AG10803 (cell line): ENCODE data around the gene CST6.

Experiments used
- DNase-seq: peaks from one replicate; pipeline ENCODE4 v3.0.0; 2010; ENCODE audit warnings: low read depth
- H3K4me3 ChIP-seq: 2 replicates; pipeline ENCODE4 v1.5.1; 2011; ENCODE audit warnings: mild to moderate bottlenecking, low read length, control low read depth
- CTCF ChIP-seq: conservative IDR thresholded peaks from 2 replicates; pipeline ENCODE4 v1.5.1; 2011; ENCODE audit warnings: mild to moderate bottlenecking, low read length, control low read depth, inconsistent platforms

Gene CST6

GRCh38 chr11:65972116-65972515, 39.7 kb upstream of the CST6 start:
- no peak for TF ChIP-seq CTCF
- no peak overlapping the region for H3K4me3 ChIP-seq
- no peak for DNase-seq

- DNase-seq = no peak
- TF ChIP-seq CTCF = no peak
- no peak overlapping the region for H3K4me3 ChIP-seq
Measured at GRCh38 chr11:65973439-65974110, 38.2 kb upstream of the CST6 start.

- no peak overlapping the region for H3K4me3 ChIP-seq
- TF ChIP-seq CTCF = no peak
- DNase-seq = no peak
Measured at GRCh38 chr11:65975771-65976170, 36.0 kb upstream of the CST6 start.

GRCh38 chr11:65976216-65977176, 35.3 kb upstream of the CST6 start:
- no peak for TF ChIP-seq CTCF
- DNase-seq = no peak
- no peak overlapping the region for H3K4me3 ChIP-seq

- no peak overlapping the region for H3K4me3 ChIP-seq
- no peak for DNase-seq
- TF ChIP-seq CTCF = no peak
Measured at GRCh38 chr11:65977621-65978390, 34.0 kb upstream of the CST6 start.

- no peak for TF ChIP-seq CTCF
- no peak for DNase-seq
Measured at GRCh38 chr11:65978391-65979238, 33.2 kb upstream of the CST6 start.

More at GRCh38 chr11:65978391-65979238, 33.2 kb upstream of the CST6 start:
- no peak overlapping the region for H3K4me3 ChIP-seq
